ENCODE results near the gene PRRG1. TPM values are rescaled to one million over a fixed set of nuclear protein-coding genes. Genes with fewer than 3 reads are reported as not detected.

Gene PRRG1
- total and polyA plus RNA-seq, 2 of the 13 experiments (the other 11 are each of a cell fraction or from before 2014, with no cell fraction given), result 5.0 to 11.0 TPM

- TF ChIP-seq SKI (IDR thresholded peaks at IDR 0.05; ENCODE audit: partially characterized antibody) (no peak), ZNF501 (CRISPR knock-in tag; IDR thresholded peaks at IDR 0.05) (peak; percentile 71; the same call in 1 of the 2 replicates), SAFB2 (CRISPR knock-in tag; IDR thresholded peaks at IDR 0.05; ENCODE audit: borderline replicate concordance, low read depth) (no peak), KDM5B (CRISPR knock-in tag; IDR thresholded peaks at IDR 0.05; ENCODE audit: borderline replicate concordance) (0 out of 2 replicates have a peak, but pooled peaks have one; percentile 37), HIVEP1 (CRISPR knock-in tag; IDR thresholded peaks at IDR 0.05) (0 out of 2 replicates have a peak, but pooled peaks have one; percentile 40), ARID4A (CRISPR knock-in tag; IDR thresholded peaks at IDR 0.05; ENCODE audit: borderline replicate concordance) (peak; percentile 33; the same call in 1 of the 2 replicates), POLR2A (IDR thresholded peaks at IDR 0.05; ENCODE audit: insufficient read depth in 1 of 2, low read depth in 2 of 2, low read length in 2 of 2) (peak; percentile 70 to 79), KDM2A (CRISPR knock-in tag; IDR thresholded peaks at IDR 0.05; ENCODE audit: borderline replicate concordance, low read depth) (no peak), ZFP82 (CRISPR knock-in tag; IDR thresholded peaks at IDR 0.05; ENCODE audit: borderline replicate concordance) (peak; percentile 36; the same call in 1 of the 2 replicates), HDAC1 (CRISPR knock-in tag; IDR thresholded peaks at IDR 0.05) (0 out of 2 replicates have a peak, but pooled peaks have one; percentile 30), PRPF4 (IDR thresholded peaks at IDR 0.05; ENCODE audit: low read depth, low read length, poor library complexity, severe bottlenecking) (no peak), PHF8 (CRISPR knock-in tag; IDR thresholded peaks at IDR 0.05) (peak; percentile 70), SAP130 (CRISPR knock-in tag; IDR thresholded peaks at IDR 0.05; ENCODE audit: low read depth) (peak; percentile 23; the same call in 1 of the 2 replicates), HNF1B (CRISPR knock-in tag; IDR thresholded peaks at IDR 0.05) (0 out of 2 replicates have a peak, but pooled peaks have one; percentile 20), KMT2B (CRISPR knock-in tag; IDR thresholded peaks at IDR 0.05) (0 out of 2 replicates have a peak, but pooled peaks have one; percentile 36), UBTF (CRISPR knock-in tag; IDR thresholded peaks at IDR 0.05) (peak; percentile 63), TGIF2 (CRISPR knock-in tag; IDR thresholded peaks at IDR 0.05) (0 out of 2 replicates have a peak, but pooled peaks have one; percentile 39)
- TF ChIP-seq, protein P1, sequence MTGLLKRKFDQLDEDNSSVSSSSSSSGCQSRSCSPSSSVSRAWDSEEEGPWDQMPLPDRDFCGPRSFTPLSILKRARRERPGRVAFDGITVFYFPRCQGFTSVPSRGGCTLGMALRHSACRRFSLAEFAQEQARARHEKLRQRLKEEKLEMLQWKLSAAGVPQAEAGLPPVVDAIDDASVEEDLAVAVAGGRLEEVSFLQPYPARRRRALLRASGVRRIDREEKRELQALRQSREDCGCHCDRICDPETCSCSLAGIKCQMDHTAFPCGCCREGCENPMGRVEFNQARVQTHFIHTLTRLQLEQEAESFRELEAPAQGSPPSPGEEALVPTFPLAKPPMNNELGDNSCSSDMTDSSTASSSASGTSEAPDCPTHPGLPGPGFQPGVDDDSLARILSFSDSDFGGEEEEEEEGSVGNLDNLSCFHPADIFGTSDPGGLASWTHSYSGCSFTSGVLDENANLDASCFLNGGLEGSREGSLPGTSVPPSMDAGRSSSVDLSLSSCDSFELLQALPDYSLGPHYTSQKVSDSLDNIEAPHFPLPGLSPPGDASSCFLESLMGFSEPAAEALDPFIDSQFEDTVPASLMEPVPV (CRISPR knock-in tag; IDR thresholded peaks at IDR 0.05), result 0 out of 2 replicates have a peak, but pooled peaks have one; percentile 29
Observed at GRCh38 chrX:37349221-37350033, at the start of gene PRRG1 (continued).

Data from HepG2 (cell line).